Stimulated activated CD4-positive, alpha-beta T cell treated with anti-CD3 and anti-CD28 coated beads, Interleukin-4, amount 100 ng/mL, for 24 hours (primary cell): ENCODE results near the gene C6orf58.
A peak's percentile ranks its signal among the peaks of the same experiment; 100 is the strongest.

ENCODE experiments used
- DNase-seq: peaks from one replicate; pipeline ENCODE4 v3.0.0-alpha.2; 2020

Gene C6orf58

DNA sequence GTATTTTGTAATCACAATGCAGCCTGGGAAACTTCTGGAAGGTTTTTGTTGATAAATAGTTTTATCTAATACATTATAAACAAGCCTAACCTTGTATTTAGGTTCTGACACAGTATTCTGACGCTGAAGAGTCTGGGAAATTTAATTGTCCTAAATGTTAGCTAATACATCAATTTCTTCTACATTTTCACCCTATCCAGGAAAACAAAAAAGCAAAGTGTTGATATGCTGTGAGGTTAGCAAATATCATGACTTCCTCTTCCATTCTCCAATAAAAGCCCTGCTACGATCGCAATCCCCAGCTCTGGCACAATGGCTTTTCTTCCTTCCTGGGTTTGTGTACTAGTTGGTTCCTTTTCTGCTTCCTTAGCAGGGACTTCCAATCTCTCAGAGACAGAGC, at the start of gene C6orf58:
Gene C6orf58 (plus strand): TSS at position 301 of the 400 bp plus-strand sequence. CDS start 12 bp downstream, at position 313.
- no peak for DNase-seq

DNA sequence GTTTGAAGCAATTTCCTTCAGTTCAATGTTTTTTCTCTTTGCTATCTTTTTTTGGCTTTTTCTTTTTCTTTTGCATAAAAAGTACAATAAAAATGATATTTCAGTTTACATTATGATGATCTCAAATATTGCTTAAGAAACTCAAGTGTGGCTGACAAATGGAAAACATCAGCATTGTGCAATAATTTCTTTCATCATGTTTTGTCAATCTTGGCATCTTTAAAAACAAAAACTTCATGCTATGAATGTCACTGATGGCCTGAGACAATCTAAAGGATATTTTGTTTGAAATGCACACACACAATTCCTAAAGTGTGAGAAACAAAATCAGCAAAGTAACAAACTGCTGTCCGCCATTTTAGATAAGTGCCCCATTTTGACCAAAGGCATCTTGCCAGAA, 44.0 kb upstream of the C6orf58 start:
- no peak for DNase-seq

DNA sequence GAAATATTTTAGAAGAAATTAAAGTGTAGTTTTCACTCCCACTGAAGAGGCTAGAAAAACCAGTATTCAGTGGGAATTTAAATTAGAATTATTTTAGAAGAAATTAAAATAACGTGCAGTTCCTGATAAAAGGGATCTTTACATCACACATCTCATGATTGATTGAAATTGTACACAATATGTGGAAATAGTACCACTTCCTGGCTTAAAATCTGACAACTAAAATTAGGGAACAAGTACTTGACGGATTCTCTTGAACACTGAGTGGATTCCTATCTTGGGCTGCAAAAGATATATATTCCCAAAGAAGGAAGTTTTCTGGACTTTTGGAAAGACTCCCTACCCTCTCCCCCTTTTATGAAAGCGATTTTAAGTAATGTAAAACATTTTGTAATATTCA, 43.2 kb upstream of the C6orf58 start:
- no peak for DNase-seq

DNA sequence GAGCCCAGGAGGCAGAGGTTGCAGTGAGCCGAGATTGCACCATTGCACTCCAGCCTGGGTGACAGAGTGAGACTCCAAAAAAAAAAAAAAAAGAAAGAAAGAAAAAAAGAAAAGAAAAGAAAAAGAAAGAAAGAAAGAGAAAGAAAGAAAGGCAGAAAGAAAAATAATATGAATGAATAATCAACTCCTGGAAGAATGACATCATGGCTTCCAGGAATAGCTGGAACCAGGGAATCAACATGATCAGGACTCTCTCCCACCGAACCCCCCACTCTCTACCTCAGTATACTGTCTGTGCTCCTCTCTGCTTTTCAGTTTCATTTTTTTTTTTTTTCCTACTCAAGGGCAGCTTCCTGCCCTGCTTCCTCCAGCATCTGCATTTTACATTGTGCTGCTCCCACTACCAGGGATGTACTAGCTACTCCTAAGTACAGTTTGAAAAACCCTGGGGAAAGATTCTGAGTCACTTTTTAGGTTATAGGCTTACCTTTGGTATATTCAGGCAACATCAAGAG, 38.2 kb upstream of the C6orf58 start:
- no peak for DNase-seq

DNA sequence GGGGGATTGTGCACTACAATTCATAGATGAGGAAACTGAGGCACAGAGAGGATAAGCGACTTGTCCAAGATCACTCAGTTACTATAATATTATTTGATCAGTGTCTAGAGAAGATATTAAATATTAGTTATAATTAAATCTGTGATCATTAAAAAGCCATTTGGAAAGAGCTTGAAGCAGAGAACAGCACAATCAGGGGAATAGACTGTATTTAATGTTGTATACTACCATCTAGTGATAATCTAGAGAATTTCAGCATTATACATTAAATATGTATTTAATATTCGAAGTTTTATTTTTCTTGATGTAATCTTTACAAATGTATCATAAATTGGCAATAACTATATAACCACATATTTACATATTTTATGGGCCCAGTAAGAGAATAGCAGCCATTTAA, 37.7 kb upstream of the C6orf58 start:
- no peak for DNase-seq

DNA sequence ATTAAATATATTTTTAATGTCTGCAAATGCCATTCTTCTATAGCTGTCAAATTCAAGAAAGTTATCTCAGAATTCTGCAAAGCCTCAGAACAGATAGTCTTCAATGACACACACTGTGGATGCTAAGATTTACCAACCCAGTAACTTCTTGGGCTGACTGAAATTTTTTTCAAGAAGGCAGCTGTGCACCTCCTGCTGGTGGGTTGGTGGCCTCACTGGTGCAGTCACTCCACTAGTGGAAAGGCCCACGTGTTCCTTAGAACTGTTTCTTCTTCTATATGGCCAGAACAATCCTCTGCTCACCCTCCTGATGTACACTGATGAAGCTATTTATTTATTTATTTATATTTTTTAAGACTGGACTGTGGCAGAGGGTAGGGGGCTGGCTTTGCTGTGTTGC, 29.8 kb upstream of the C6orf58 start:
- peak; percentile 11 for DNase-seq

DNA sequence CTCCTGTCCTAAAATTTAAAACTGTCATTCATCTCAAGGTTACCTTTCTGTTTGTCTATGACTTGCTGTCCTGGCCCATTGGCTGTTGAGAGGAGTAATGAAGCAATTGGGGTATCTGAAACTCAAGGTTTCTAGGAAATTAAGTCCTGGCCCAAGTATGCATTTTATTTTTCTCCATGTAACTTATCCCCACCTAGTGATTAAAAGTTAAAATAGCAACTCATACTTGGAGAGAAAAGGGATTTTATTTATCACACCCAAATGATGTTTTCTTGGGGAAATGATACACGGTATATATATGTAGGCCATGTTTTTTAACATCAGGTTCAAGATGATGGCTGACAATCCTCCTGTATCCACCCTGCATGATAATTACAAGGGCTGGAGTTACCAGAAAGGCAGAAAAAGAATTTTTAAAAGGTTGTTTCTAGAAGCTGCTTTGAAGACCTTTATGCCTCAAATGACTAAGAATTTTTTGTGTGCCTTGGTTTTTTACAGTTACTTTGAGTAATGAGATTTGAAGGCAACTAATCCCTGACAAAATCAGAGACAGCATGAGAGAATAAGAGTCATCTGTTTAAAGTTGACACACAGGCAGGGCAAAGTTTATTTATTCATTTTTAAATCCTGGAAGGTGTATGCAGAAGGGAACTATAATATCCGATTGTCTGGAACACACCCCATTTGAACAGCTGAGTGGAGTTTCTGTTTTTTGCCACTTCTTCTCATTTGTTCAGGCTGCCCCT, 28.9 kb upstream of the C6orf58 start:
- DNase-seq = no peak

DNA sequence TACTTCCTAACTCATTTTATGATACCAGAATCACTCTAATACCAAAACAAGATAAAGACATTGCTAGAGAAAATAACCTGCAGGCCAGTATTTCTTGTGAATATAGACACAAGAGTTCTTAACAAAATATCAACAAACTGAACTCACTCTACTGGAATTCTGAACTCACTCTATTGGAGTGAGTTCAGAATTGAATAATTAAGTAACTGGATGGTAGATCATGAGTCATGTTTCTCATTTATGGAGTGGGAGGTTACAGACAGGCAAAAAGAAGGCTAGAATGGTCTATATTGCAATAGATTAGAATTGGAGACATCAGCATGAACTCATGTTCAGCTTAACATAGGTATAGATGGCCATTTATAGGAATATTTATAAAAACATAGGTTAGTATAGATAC, 26.6 kb upstream of the C6orf58 start:
- no peak for DNase-seq

DNA sequence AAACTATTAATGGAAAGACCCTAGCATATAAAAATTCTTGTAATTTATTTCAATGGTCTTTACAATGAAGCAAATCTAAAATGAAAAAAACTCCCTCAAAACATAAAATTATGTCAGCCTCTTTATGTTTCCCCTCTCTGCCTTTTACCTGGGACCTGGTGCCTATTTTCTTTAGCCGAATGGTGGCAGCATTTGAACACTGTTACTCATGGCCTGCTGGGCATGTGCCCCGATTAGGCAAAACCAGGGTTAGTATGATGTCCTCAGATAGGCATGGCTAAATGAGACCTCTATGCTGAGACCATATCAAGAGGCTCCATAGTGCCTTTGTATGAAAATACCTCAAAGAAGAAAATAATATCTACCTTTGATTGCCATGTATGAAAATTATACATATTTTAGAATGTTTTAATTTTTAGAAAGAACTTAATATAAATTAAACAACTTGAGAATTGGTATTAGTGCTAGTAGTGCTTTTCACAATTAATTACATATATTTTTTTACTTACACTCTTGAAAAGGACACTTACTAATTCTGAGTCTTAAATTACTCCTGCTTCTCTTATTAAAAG, 22.5 kb upstream of the C6orf58 start:
- DNase-seq = peak; percentile 22

DNA sequence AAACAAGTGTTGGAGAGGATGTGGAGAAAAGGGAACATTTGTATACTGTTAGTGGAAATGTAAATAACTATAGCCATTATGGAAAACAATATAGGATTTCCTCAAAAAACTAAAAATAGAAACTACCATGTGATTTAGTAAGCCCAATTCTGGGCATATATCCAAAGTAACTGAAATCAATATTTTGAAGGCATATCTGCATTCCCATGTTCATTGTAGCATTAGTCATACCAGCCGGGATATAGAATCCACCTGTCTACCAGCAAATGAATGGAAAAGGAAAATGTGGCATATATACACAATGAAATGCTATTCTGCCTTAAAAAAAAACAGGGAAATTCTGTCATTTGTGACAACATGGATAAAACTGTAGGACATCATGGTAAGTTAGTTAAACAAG, 15.3 kb upstream of the C6orf58 start:
- no peak for DNase-seq

DNA sequence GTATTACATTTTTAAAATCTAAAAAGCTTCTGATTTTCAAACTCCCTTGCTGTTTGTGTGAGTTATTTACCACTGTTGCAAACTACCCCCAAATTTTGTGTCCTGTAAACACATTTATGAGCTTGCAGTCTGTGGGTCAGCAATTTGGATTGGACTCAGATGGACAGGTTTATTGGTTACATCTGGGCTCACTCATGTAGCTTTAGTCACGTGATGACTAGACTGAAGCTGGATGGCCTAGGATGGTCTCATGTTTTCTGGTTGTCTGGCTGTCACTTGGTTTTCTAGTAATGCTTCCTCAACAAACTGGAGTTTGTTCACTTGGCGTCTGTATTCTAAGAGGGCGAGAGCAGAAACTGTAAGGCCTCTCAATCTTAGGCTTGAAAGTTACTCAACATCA, 12.2 kb upstream of the C6orf58 start:
- DNase-seq = no peak

DNA sequence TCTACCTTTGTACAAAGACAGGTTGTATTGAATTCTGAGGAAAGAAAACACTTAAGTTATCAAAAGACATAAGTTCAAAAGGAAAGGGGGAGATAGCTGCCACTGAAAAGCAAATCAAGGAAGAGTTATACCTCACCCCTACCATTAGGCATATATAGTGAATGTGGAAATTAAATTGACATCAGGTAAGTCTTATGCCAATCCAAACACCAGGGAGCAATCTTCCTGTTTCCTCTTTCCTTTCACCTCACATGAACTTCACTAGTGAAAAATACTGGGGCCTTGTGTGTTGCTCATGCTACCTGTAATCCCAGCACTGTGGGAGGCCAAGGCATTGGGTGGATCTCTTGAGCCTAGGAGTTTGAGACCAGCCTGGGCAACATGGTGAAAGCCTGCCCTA, 10.9 kb upstream of the C6orf58 start:
- DNase-seq = no peak

DNA sequence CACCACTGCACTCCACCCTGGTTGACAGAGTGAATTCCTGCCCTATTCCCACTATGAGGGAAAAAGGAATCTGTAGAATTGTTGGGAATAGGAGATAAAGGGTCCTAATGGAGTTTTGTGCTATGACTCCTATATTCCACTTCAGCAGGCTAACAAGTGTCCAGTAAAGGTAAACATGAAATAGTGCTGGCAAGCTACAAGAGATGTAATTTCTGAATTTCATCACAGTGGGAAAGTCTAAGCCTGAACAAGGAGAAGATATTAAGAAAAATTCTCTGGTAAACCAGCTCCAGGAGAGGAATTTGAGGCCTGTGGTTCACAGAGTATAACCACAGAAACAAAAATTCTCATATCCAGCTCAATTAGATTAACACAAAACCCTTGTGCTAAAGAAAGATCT, 10.3 kb upstream of the C6orf58 start:
- no peak for DNase-seq

DNA sequence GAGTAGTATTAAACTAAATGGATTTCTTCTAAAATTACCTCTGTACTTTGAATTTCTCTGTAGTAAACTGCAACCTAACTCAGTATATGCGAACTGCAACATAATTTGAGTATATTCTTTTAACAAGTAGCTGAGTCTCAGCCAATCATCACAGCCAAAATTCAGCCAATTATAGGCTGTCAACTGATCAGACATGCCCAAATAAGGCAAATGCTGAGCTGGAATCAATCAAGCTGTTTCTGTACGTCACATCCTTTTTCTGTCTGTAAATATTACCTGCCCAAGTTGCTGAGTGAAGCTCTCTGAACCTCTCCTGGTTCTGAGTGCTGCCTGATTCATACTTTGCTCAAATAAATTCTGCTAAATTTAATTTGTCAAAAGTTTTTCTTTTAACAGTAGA, 9.5 kb upstream of the C6orf58 start:
- DNase-seq = no peak

DNA sequence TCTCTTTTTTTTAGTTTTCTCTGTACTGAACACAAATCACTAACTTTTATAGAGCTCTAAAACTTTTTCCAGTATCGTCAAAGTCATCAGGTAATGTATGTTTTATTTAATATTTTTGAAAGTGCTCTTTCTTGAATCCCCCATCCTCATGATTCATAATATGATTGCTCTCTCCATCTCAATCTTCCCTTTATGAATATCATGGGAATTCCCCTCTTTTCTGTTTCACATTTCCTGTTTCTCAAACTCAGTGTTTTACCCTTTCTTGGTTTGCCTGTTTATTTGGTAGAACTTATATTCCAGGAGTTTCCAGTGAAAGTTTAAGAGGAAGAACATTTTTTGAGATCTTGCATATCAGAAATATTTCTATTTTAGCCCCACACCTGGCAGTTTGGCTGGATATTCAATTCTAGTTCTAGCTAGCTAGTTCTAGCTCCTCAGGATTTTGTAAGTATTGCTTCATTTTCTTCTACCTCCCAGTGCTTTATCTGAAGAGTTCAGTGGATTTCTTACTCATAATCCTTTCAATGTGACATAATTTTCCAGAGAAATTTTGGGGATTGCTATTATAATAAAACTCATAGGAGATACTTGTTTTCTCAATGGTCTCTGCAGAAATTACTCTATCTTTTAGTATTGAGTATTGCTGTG, 6.1 kb upstream of the C6orf58 start:
- no peak for DNase-seq

DNA sequence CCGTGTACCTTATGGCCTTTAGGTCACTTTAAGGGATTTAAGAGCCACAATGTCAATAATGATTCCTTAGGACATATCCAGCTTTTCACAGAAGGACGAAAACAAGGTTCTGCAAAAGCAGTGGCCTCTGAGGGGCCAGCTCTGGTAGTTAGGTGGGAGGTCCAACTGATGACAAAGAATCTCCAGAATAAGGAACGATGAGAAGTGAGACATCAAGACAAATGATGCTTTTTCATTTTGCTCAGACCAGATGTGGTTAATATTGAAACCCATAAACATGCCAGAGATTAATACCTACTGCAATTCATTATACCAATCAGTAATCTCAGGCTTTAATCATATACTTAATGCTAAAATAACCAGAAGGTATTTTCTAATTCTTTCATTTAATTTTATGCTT, 1.9 kb downstream of the C6orf58 start:
- DNase-seq = no peak

DNA sequence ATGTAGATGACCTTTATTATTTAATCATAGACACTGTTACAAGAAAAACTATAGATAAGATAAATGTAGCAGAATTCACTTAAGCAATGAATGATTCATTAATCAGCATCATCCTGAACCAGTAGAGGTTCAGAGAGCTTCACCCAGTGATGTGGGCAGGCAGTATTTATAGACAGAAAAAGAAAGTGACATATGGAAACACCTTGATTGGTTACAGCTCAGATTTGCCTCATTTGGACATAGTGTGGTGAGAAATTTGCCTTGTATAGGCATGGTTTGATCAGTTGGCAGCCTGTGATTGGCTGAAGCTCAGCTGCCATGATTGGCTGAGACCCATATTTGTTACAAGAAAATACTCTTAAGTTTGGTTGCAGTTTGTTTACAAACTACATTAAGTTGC, 4.6 kb downstream of the C6orf58 start:
- no peak for DNase-seq

DNA sequence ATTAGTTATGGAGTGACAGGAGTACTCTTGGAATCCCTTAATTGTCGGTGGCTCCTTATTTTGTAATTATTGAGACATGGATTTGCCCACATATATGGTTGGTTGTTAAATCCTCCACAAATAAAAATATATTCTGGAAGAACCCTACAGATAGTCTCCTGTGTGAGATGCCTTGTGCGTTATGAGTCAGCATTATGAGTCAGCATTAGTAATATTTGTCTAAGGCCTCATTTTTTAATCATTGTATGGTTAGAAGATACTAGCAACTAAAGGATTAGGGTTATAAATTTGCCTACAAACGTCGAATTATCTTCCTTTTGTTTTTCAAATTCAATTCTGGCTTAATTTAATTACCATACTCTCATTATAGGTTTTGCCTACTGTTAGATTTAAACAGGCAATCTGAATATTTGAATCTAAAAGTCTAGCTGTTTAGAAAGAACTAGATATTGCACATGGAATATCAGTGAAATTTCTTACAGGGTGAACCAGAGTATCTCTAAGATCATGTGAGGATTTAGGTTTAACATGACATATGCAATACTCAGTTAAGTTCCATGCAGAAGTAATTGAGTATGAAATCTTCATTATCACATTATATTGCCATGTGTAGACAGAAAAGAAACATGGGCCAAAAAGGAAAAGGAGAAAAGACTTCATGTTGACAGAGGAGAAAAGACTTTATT, 5.9 kb downstream of the C6orf58 start:
- DNase-seq = no peak

DNA sequence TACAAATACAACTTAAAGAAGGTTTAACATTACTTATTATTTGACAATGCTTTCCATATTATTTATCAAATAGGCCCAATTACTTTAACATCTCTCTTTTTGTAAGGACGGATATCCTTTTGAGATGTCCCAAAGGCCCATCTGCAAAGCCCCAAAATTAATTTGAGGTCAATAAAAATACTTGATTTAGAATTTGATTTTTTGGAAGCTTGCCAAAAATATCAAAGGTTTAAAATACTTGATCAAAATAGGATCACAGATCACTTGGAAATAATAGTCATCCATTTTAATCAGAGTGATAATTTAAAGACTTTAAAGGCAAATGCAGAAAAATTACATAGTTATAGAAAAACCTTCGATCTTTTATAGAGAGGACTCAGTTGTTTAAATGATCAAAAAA, 8.1 kb downstream of the C6orf58 start:
- DNase-seq = no peak

DNA sequence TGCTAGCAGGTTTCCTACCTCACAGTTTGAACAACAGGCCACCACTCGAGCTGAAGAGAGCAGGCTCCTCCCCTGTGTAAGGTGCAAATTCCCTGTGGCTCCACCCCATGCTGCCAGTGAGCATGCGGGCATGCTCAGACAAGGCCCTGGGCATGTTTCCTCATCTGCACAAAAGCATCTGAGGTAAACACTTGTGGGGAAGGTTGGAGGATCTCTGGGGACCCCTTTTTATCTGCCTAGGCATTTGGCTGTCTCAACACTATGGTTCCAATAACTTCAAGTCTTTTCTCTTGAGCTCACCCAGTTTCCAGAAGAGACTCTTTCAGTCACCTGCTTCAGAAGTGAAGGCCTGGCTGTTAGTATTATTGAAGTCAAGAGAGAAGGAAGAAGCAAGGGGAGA, 9.4 kb downstream of the C6orf58 start:
- no peak for DNase-seq

DNA sequence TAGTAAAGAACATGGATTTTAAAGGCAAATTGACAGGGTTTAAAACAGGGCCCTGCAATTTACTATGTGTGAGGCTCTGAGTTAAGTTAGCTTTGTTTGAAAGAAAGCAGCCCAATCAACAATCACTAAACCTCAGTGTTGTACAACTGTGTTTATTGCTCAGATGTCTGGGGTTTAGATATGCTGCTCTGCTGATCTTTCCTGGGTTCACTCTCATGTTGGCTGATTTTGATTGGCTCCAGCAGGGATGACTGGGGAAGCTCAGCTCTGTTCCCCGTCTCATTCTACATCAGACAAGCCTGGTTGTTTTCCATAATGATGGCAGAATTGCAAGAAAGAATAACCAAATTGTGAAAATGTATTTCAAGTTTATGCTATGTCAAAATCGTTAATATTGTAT, 10.9 kb downstream of the C6orf58 start:
- DNase-seq = no peak

DNA sequence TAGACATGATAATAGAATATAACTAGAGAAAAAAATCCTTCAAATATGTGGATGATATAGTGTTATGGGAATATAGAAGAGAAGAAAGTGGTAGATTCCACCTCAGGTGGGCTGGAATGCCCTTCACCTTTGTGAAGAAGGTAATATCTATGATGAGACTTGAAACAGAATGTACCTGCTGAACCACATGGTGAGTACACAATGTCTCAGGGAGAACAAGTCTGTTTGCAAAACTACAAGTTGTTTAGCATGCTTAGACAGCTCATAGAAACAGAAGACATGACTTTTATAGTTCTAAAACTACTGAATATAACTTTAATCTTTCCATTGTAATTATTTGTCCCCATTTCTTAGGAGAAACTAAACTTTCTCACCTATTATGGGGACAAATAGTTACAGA, 12.2 kb downstream of the C6orf58 start:
- DNase-seq = no peak

DNA sequence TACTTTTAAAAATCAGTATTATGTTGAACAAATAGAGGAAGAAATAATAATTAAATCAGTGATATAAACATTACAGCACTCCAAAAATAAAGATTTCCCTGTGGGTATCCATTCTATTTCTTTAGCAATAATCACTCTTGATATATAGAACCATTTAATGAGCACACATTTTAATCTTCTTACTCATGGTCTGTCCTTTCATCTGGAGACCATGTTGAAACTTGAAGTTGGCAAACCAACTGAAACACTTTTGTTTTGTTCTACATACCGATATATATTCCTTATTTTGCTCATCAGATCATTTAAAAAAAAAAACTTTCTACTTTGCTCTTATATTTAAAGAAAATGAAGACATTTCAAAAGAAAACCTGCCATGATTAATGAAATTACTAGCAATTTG, 13.4 kb downstream of the C6orf58 start:
- no peak for DNase-seq

DNA sequence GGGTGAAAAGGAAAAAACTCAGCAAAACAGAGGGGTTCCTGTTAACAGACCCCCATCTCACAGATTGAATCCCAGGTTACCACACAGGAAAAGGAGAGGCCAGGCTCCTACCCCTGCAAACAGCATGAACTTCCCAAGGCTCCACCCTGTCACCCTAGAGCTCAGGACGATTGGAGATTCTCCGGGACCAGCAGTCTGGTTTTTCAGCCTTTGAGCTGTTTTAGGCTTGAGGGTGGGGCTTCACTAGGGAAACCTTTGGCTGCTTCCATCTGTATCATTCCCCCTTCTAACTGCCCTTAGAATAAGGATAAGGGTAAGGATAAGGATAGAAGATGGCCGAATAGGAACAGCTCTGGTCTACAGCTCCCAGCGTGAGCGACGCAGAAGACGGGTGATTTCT, 16.0 kb downstream of the C6orf58 start:
- no peak for DNase-seq
